Measurements from ENCODE around the gene MTF2.
"Not testable (repeated sequence)": the region's sequence is repeated elsewhere in the genome, so short reads cannot be mapped to it uniquely, and the experiment has no call there.

MTF2 gene

GRCh38 chr1:93078986-93079654 lies at the start of gene MTF2:
MTF2 (plus strand) TSS chr1:93079283; CDS start chr1:93079527, 244 bp downstream.
- TF ChIP-seq CTCF (IDR thresholded peaks at IDR 0.05; ENCODE audit: low read depth, low read length), result no peak
- H3K4me3 ChIP-seq (ENCODE audit: low read depth, low read length), result peak within 1 kb of the TSS; percentile 97
- in situ Hi-C loops (cut with HindIII; ENCODE audit: low sequenced_read_pairs), result no loop called here
- DNase-seq (ENCODE audit: low read depth, low spot score), result peak; percentile 98

DNA sequence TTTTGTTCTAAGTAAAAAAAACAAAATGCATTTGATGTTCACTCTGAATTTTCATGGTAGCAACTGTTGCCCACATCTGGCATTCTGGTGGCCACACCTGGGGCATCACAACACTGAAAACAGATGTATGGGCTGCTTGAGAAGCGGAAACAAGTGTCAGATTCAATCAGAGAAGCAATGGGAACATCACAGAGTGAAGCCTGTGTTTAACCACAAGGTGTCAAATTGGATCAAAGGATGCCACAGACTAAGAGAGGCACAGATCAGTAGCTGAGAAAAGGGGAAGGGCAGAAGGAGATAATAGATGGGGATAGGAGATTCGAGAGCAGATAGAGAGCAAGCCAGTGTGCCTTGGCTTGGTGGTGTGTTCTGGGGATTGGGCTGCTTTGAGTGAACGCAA lies 49.8 kb upstream of the MTF2 start:
- DNase-seq (ENCODE audit: low read depth, low spot score), result no peak
- no peak overlapping the region for H3K4me3 ChIP-seq (ENCODE audit: low read depth, low read length)
- TF ChIP-seq CTCF (IDR thresholded peaks at IDR 0.05; ENCODE audit: low read depth, low read length), result no peak
- in situ Hi-C loops (cut with HindIII; ENCODE audit: low sequenced_read_pairs), result no loop called here

GRCh38 chr1:93030191-93030590 lies 48.9 kb upstream of the MTF2 start:
- H3K4me3 ChIP-seq (ENCODE audit: low read depth, low read length); in situ Hi-C loops (cut with HindIII; ENCODE audit: low sequenced_read_pairs); DNase-seq (ENCODE audit: low read depth, low spot score): not testable (repeated sequence)

DNA sequence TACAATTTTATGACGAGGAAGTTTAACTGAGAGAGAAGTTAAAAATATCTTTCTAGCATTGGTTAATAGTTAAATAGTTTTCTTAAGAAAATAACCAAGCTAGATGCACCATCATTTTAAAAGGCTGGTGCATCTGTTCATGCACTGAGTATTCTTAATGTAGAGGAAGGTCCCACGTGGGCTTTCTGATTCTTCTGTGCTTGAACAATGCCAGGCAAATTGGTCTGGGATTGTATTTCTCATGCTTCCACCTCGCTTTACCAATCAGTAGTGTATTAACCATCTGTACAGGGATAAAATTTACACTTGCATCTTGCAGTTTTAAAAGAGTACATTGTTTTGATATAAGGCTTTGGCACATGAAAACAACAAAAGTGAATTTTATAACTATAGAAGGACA lies 47.4 kb upstream of the MTF2 start:
- in situ Hi-C loops (cut with HindIII; ENCODE audit: low sequenced_read_pairs), result no loop called here
- no peak for DNase-seq (ENCODE audit: low read depth, low spot score)
- no peak for TF ChIP-seq CTCF (IDR thresholded peaks at IDR 0.05; ENCODE audit: low read depth, low read length)
- H3K4me3 ChIP-seq (ENCODE audit: low read depth, low read length), result no peak overlapping the region

DNA sequence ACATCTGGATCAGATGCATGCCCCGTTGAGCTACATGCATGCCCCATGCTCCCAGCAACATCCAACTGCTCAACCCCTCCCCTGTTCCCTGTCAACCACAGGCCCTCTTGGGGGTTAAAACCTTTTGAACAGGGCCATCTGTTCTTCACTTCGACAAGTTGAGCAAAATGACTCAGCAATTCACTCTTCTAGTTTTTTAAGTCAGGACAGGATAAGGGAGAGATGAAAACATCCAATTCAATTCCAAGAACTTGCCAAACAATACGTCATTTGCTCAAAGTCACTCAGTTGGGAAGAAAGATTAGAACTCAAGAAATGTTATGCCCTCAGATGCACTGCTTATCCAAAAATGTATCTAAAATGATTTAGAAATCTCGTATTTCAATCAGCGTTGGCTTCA lies 46.1 kb upstream of the MTF2 start:
- no peak for TF ChIP-seq CTCF (IDR thresholded peaks at IDR 0.05; ENCODE audit: low read depth, low read length)
- DNase-seq (ENCODE audit: low read depth, low spot score), result no peak
- in situ Hi-C loops (cut with HindIII; ENCODE audit: low sequenced_read_pairs), result no loop called here
- no peak overlapping the region for H3K4me3 ChIP-seq (ENCODE audit: low read depth, low read length)

GRCh38 chr1:93033785-93034184 lies 45.3 kb upstream of the MTF2 start:
- no peak for DNase-seq (ENCODE audit: low read depth, low spot score)
- no peak overlapping the region for H3K4me3 ChIP-seq (ENCODE audit: low read depth, low read length)
- no peak for TF ChIP-seq CTCF (IDR thresholded peaks at IDR 0.05; ENCODE audit: low read depth, low read length)
- in situ Hi-C loops (cut with HindIII; ENCODE audit: low sequenced_read_pairs), result no loop called here

GRCh38 chr1:93034397-93034796 lies 44.7 kb upstream of the MTF2 start:
- H3K4me3 ChIP-seq (ENCODE audit: low read depth, low read length), result no peak overlapping the region
- in situ Hi-C loops (cut with HindIII; ENCODE audit: low sequenced_read_pairs), result no loop called here
- DNase-seq (ENCODE audit: low read depth, low spot score), result no peak
- no peak for TF ChIP-seq CTCF (IDR thresholded peaks at IDR 0.05; ENCODE audit: low read depth, low read length)

Measured in astrocyte of the spinal cord (primary cell).